ENCODE data around the gene SDK2.

Gene SDK2

GRCh38 chr17:73650617-73651200 is 6.5 kb upstream of the SDK2 start:
- no peak for DNase-seq

DNA sequence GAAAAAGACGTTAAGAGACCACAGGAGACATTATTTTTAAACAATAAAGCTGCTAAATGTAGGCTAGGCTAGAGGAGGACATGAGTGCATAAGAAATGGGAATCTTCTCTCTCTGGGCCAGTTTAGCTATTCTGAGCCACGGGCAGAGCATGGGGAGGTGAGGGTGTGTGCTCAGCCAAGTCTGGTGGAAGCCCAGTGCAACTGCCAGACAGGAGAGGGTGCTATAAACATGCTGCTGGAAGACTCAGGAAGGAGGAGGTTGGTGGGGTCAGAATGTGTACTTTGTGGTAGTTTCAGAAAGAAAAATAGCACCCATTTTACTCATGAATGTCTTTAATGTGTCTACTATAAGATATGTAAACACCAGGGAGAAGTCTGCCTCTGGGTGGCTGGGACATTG is 5.9 kb upstream of the SDK2 start:
- DNase-seq, result no peak

DNA sequence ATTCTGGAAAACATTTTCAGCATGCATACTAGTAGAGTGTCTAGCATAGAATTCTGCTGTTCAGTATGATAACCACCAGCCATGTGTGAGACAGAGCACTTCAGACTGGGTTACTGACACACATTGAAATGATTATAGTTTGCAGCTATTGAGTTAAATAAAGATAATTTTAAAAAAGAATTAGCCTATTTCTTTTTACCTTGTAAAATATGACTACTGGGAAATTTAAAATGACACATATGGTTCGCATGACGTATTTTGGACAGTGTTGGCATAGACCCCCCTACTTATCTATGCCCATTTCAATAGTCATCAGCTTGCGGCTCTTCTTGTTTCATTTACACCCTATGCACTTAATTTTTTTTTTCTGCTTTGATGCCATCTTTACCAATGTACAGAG is 4.7 kb upstream of the SDK2 start:
- DNase-seq, result no peak

GRCh38 chr17:73648543-73648820 is 4.2 kb upstream of the SDK2 start:
- no peak for DNase-seq

GRCh38 chr17:73647772-73648542 is 3.7 kb upstream of the SDK2 start:
- DNase-seq, result peak; percentile 32

DNA sequence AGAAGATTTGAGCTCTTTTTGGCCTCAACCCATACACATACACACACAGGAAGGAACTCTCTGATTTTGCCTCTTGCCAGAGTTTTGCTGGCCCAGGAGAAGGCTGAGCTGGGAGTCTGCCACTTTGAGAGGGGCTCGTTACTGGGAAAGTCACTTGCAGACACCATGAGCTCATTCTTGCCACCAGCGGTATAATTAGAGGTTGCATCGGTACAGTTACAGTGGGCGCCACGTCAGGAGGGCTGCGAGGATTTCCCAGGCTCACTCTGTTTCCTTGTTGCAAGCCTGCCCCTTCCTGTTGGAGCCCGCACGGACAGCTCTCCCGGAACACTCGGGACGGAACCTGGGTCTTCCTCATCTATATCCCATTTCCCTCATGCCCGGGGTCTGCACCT is 3.1 kb upstream of the SDK2 start:
- DNase-seq, result peak; percentile 49

DNA sequence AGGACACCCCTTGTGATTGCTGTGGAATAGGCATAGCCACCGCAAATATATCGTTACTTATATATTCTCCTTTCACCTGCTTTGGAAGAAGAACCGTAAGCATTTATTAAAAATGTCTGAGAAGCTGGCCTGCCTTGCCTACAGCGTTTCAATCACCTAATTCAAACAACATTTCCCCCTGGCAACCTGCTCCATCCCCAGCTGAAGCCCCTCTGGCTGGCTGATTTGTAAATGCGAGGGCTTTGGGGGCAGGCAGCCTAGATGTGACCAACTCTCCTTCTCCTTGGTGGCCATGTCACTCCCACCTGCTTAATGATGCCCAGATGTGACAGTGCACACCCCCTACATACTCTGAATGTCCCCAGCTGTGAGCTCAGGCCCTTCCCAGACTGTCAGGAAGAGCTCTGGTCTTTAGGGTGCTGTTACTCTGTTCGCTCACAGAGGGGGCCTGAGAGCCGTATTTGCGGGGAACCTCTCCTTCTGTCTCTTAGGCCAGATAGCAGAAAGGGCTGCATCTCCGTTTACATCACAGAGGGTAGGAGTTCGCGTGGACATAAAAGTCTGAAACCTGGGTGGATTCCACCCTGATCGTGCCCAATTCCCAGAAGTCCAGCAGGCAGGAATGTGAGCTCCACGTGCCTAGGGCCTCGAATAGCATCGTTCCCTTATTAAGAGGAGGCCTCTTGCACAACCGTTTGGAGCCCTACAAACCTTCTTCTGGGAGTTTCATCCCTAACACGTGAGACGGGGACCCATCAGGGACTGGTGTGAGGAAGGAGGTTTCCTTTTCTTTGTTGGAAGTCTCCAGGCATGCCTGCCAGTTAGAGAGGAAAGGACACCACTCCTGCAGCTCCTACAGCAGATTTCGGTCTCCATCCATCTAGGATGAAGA is 2.4 kb upstream of the SDK2 start:
- DNase-seq, result peak; percentile 58

GRCh38 chr17:73645050-73645871 is 1.0 kb upstream of the SDK2 start:
- DNase-seq, result peak; percentile 78

- DNase-seq, result no peak
Observed at GRCh38 chr17:73643852-73644144, 447 bp downstream of the SDK2 start.

DNA sequence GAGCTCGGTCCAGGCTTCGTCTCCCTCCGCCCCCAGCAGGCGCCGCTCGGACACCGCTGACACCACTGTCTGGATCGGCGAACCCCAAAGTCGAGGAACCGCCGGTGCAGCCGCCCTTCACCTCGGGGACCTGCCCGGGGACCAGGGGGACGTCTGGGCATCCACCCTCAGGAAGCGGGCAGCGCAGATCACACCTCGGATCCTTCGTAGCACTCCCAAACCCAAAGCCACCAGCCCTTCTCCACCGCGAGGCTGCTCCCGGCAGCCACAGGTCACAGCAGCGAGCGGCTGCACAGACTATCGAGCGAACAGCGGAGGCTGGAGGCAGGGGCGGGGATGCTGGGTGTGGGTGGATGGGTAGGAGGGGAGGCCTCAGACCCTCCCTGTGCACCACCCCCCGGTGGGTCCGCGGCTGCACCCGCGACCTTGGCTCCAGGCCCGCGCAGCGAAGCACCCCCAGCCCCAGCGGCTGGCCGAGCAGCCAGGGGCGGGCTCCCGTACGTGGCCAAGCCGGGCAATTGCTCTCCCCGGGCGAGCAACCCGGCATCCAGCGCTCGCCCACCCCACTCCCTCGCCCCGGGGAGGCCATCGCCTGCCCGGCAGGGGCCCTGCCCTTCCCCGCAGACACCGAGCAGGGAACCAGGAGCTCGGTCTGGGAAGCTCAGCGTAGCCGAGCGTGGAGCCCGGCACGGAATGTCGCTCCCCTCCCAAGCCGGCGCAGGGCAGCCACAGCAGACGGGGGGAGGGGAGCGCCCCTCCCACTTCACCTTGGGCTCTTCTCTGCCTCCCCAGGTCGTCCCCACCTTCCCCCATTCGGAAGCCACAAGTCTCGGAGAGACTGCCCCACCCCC is 1.0 kb downstream of the SDK2 start:
- peak; percentile 76 for DNase-seq

DNA sequence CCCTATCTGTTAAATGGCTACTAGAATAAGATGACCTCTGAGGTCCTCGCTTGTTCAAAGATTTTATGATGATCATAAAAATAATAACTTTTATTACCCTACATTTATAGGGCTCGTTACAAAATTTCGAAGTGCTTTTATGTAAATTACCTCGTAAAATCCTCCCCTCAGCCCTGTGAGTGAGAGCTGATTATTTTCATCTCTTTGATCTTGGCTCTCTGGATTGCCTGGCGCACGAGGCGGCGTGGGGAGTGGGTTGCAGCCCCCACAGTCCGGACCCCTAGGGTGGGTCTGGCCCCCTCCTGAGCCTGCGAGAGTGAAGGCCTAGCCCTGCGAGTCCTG is 1.6 kb downstream of the SDK2 start:
- no peak for DNase-seq

GRCh38 chr17:73641826-73642600 is 2.2 kb downstream of the SDK2 start:
- DNase-seq, result no peak

- DNase-seq, result no peak
Observed at GRCh38 chr17:73640691-73641090, 3.6 kb downstream of the SDK2 start.

DNA sequence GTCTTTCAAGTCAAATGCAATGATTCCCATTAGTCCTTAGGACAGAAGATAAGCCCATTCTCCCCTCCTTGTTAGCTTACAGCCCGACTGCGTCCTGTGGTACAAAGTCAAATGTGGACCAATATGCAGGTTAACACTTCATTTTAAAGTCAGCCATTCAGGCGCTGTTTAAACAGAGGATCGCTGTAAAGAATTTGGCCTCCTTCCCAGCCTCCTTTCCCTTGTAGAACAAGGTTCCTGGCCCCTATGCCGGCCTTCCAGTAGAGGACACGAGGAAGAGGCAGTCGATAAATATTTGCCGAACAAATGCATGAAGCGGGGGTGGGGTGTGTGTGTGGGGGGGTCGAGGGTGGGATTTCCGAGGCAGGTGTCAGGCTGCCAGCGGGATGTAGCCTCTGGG is 4.3 kb downstream of the SDK2 start:
- no peak for DNase-seq

DNA sequence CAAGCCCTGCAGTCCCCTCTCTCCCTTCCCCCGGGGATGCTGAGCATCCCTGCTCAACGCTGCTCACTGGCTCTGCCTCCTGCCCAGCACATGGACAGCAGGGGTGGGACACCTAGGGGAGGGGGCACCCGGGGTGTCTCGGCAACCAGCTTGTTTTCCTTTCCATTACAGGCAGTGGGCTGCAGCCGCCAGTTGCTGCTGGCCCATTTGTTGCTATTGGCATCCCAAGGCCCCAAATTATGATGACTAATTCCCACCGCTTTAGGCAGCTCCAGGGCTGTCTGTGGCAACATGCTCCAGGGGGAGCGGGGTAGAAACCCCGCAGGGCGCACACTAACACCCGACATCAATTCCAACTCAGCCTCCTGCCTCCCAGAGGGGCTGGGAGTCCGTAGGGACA is 4.9 kb downstream of the SDK2 start:
- no peak for DNase-seq

DNA sequence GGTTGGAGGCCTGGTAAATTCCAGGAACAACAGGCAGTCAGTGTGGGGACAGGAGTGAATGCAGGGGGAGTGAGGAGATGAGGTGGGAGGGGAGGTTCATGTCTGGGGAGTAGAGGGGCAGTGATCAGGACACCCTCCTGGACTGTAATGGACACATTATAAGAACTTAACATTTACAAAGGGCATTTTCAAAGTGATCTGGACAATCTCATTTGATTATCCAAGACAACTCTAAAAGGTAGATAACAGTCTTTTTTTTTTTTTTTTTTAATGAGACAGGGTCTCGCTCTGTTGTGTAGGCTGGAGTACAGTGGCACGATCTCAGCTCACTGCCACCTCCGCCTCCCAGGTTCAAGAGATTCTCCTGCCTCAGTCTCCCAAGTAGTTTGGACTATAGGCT is 5.7 kb downstream of the SDK2 start:
- DNase-seq, result no peak

GRCh38 chr17:73637866-73638265 is 6.4 kb downstream of the SDK2 start:
- DNase-seq, result no peak

DNA sequence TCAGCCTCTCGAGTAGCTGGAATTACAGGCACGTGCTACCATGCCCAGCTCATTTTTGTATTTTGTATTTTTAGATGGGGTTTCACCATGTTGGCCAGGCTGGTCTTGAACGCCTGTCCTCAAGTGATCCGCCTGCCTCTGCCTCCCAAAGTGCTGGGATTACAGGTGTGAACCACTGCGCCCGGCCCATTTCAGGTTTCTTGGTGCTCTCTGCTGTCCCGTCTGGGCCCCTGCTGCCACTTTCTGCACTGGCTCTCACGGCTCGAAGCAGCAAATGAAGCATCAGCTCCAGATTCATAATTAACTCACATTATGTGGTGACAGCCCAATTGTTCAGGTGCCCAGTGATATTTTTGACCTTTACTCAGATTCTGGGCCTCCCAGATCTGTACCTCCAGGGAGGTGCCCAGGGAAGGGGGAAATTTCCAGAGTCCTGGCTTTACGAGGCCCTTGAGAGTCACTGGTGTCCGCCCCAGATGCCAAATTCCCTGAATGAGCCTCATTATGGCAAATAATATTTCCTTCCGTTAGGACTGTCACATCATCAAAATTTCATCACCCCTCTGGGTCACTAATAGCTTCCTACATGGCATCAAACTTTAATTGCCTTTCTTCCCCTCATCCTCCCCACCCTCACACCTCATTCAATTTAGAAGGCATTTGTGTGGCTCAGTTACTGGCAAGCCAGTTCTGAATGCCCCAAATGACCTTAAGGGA is 9.0 kb downstream of the SDK2 start:
- no peak for DNase-seq

- DNase-seq, result no peak
Observed at GRCh38 chr17:73634629-73635028, 9.6 kb downstream of the SDK2 start.

DNA sequence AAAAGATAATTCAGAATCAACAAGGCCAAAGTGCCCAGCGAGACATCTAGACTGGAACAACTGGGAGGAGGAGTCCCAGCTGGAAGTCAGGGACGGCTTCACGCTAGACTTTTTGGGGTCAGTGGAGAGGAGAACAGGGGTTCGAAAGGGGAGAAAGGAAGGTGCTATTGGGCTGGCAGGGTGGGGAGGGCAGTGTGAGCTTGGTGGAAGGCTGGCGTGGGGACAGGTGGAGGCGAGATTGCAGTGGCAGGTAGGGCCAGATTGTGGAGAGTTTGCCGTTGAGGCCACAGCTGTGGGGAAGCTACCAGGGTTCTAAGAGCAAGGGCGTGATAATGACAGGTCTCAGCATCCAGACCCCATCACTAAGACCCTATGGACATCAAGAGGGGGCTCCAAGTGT is 10.5 kb downstream of the SDK2 start:
- DNase-seq, result no peak

DNA sequence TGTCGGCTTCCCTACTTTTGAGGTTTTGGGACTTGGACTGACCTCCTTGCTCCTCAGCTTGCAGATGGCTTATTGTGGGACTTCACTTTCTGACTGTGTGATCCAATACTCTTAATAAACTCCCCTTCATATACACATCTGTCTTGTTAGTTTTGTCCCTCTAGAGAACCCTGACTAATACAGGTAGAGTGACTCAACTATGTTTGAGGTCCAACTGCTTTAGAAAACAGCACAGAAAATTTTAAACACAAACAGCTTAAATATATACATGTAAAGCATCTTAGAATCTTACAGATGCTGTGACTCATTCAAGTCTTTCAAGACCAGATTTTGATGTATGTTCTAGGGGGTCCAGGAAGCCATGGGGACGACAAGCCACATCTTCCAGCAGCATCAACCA is 11.7 kb downstream of the SDK2 start:
- DNase-seq, result no peak

All from activated CD8-positive, alpha-beta memory T cell treated with anti-CD3 and anti-CD28 coated beads for 24 hours (primary cell).